GM18909 (cell line): ENCODE data around the gene COG6.

ENCODE experiments used
- ATAC-seq: cut with Tn5 transposase; IDR thresholded peaks from one replicate; pipeline ENCODE4 v1.9.1; 2021; ENCODE audit warnings: mild to moderate bottlenecking; ENCODE audit not compliant: unreplicated experiment, poor library complexity

The COG6 gene

GRCh38 chr13:39655569-39656324, at the start of gene COG6:
TSS of gene COG6 (plus strand) at chr13:39655662. CDS start at chr13:39655727, 65 bp downstream.
- ATAC-seq: peak; percentile 93

DNA sequence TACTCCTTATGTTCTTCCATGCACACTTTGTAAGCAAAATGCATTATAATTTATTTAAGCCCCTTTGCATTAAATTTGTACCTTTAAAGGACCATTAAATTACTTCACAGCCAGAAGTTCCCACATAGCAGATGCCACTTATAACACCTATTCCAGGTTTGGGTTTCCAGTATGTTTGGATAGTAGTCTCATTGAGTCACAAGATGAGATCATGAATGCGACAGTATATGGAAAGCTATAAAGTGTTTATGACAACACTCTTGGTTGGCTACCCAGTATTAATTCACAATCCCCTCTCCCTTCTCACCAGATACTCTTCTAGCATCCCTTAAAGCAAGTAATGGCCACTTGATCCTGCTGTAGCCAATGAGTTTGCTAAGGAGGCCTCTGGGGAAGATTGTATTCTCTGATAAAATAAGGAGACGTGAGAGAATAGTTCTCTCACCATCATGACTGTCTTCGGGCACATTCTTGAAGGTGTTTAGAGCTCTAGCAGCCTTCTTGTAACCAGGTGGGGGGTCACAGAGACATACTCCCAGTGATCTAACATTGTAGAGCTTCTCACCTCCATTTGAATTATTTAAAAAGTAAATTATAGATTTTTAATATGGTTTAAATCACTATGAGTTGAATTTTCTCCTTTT, 49.7 kb upstream of the COG6 start:
- no peak for ATAC-seq

- ATAC-seq: no peak
Measured at GRCh38 chr13:39607876-39608275, 47.6 kb upstream of the COG6 start.

- no peak for ATAC-seq
Measured at GRCh38 chr13:39612023-39612637, 43.3 kb upstream of the COG6 start.

GRCh38 chr13:39616087-39616694, 39.3 kb upstream of the COG6 start:
- peak; percentile 80 for ATAC-seq

- ATAC-seq: no peak
Measured at GRCh38 chr13:39618561-39618960, 36.9 kb upstream of the COG6 start.

- no peak for ATAC-seq
Measured at GRCh38 chr13:39623466-39623865, 32.0 kb upstream of the COG6 start.

- no peak for ATAC-seq
Measured at GRCh38 chr13:39631307-39631706, 24.2 kb upstream of the COG6 start.

GRCh38 chr13:39632994-39633393, 22.5 kb upstream of the COG6 start:
- no peak for ATAC-seq

GRCh38 chr13:39635564-39635963, 19.9 kb upstream of the COG6 start:
- no peak for ATAC-seq

GRCh38 chr13:39637890-39638289, 17.6 kb upstream of the COG6 start:
- ATAC-seq: no peak

GRCh38 chr13:39641645-39642044, 13.8 kb upstream of the COG6 start:
- no peak for ATAC-seq

DNA sequence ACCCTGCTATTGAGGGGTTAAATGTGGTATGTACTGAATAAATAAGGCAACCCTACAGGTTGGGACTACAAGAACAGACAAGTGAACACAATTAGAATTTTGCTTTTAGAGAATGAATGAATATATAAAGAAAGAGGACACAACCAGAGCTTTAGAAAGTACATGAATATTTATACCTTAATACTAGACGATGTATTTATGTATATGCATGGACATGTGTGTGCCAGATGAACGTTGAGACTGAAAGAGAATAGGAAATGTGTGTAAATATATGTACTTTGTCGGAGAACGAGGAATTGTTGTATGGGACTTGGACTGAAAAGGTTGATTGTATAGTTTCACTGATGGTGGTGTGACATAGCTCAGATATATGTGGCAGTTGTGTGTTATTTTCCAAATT, 9.3 kb upstream of the COG6 start:
- no peak for ATAC-seq

- peak; percentile 3 for ATAC-seq
Measured at GRCh38 chr13:39655041-39655568, 357 bp upstream of the COG6 start.

DNA sequence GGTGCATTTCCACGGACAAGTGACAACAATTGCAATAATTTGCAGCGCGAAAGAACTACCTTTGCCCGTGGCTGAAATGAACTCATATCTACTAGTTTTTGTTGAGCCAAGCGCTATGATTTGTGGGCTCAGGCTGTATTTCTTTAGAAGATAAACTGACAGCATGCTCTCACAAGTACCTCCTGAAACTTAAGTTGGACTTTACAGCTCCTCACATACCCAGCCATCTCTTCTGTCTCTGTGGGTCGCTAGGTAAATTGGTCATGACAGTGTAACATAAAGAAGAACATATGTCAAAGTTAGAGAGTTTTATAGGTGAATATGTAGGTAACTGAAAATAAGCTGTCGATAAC, 839 bp downstream of the COG6 start:
- ATAC-seq: peak; percentile 11

GRCh38 chr13:39663508-39663907, 8.0 kb downstream of the COG6 start:
- ATAC-seq: no peak

DNA sequence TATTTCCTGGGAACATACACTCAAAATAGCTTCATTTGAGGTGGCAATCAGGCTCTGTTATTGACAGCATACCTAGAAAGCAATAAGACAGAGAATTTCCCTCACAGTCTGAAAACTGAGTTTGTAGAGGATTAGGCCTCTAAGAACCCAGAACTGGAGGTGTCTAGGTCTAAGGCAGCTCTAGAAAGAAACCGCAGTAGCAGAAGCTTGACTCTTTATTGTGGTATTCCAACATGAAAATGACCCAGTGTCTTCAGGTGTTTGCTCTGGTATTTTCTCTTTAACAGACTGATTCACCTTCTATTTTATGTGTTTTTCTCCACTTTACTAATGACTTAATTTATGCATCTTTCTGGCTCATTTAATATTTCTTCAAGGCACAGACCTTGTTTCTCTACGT, 8.5 kb downstream of the COG6 start:
- ATAC-seq: no peak

- ATAC-seq: no peak
Measured at GRCh38 chr13:39665763-39666162, 10.3 kb downstream of the COG6 start.

DNA sequence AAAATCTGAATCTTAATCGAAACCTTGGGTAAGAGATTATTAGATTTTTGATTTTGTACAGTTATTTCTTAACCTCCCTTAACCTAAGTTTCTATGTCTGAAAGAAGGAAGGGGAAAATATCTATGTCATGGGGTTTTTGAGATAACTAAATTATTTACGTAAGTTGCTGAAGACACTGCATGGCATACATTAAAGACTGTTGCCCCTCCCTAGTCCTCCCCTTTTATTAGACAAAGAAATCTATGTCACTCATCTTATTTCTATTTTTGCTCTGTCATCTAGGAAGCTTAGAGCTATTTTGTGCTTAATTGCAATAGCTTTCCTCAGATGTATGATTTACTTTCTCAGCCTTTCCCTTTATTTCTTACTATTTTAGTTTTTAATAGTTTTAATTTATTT, 15.0 kb downstream of the COG6 start:
- no peak for ATAC-seq

GRCh38 chr13:39672378-39673132, 17.1 kb downstream of the COG6 start:
- no peak for ATAC-seq
